AML-193 (cell line): Measurements from ENCODE around the gene FGF11.

Experiments used
- DNase-seq, 2 experiments: peaks; one replicate each; lab custom pipeline; 2025; lab: John Stamatoyannopoulos, UW

FGF11 gene

DNA sequence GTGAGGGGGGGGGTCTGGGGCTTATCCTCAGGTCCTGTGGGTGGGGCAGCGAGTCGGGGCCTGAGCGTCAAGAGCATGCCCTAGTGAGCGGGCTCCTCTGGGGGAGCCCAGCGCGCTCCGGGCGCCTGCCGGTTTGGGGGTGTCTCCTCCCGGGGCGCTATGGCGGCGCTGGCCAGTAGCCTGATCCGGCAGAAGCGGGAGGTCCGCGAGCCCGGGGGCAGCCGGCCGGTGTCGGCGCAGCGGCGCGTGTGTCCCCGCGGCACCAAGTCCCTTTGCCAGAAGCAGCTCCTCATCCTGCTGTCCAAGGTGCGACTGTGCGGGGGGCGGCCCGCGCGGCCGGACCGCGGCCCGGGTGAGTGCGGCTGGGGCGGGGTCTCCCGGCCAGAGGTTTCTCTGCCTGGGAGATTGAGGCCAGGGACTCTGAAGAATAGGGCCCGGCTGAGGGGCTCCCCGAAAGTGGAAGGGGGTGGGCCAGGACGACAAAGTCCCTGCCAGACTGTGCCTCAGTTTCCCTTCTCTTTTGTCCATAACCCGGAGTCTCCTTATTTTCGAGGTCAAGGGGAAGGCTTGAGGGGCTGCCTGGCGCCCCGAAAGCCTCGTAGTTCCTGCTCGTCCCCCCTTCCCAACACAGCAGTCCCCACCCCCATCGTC, at the start of gene FGF11:
Gene FGF11, plus strand, starts transcription at position 51 of the 651 bp plus-strand sequence. Its CDS starts 109 bp downstream, at position 160.
- DNase-seq: no peak

DNA sequence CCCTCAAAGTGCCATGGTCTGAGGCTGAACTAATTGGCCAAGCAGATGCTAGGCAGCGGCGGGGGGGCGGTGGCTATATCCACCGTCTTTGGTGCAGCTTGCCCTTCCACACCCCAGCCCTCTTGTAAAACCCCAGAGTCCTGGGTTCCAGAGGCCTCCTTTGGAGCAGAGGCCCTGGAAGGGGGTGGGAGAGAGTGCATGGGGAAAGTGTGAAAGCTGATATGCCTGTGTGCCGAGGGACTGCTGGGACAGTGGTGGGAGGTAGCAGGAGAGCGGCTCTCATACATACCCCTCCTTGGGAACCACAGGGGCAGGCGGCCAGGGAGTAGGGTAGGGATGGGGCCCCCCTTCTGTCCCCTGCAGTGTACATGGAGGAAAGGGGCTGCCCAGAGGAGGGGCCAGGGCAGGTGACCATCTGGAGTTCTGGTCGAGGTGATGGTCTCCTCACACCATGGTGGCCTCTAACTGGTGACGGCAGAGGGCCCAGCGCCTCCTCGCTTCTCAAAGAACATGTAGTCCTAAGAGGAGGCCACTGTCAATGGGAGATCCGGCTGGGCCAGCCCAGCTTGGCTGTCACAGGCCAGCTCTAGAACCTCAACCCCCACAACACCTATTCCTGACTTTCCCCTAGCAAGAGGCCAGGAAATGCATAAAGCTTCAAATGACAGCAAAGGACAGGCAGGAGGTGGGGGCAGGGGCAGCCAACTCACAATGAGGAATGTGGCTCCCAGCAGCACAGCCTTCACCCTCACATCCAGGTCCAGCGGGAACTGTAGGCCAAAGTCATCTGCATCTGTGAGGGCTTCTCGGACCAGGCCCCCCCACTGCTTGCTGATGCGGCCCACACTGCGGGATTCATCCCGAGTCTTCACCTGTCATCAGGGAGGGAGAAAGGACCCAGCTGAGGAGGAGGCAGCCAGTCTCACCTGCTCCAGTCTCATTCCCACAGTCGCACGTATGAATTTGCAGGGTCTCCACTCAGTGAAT, 49.1 kb upstream of the FGF11 start:
- DNase-seq: no peak

DNA sequence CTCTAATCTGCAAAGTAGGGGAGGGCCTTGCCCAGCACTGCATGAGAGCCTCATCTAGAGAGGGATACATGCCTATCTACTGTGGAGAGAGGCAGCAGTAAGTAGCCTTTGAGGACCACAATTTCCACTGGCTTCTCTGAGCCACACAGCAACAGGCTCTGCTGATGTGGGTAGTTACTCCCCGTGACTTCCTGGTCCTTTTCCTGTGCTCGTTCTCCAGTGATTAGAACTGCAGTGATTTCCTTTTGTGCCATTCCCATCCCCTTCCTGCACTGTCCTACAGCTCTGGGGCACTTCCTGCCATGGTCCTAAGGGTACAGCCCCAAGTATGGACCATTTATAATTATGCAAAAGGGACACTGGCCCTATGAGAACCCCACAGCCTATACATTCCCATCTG, 48.0 kb upstream of the FGF11 start:
- DNase-seq: no peak

DNA sequence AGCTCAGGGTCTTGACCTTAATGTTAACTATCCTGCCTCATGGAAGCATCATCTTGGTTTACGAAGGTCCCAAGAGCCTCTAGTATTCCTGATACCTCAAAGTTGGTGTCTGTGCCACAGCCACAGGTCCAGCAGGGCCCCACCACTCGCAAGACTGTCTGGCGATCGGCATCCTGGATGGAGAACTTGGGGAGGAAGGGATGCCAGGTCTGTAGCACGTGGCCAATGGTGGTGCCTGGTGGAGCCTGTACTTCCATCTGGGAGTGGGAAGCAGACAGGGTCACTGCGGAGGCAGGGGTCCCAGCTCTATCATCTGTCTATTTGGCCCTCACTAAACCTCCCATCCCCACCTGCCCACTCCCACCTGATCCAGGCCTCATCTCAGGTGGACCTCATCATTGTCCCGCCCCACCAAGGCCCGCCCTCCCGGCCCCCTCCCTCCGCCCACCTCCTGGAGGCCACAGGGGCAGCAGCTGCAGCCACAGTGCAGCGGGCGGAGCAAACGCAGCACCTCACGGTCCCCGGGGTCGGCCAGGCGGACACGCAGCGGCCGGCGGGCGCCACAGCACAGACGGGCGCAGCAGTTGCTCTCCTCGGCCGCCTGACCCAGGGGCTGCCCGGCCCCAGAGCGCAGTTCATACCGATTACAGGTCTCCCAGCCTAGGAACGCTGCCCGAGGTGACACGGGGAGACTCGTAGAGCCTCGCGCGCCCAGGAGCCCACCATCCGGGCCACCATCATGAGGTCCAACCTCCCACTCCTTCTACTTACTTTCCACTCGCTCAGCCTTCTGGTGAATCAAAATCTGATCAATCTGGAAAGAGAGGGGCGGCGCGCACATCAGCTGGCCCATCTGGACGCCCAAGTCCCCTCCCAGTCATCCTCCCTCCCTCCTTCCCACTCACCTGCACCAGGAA, 46.4 kb upstream of the FGF11 start:
- DNase-seq: no peak

DNA sequence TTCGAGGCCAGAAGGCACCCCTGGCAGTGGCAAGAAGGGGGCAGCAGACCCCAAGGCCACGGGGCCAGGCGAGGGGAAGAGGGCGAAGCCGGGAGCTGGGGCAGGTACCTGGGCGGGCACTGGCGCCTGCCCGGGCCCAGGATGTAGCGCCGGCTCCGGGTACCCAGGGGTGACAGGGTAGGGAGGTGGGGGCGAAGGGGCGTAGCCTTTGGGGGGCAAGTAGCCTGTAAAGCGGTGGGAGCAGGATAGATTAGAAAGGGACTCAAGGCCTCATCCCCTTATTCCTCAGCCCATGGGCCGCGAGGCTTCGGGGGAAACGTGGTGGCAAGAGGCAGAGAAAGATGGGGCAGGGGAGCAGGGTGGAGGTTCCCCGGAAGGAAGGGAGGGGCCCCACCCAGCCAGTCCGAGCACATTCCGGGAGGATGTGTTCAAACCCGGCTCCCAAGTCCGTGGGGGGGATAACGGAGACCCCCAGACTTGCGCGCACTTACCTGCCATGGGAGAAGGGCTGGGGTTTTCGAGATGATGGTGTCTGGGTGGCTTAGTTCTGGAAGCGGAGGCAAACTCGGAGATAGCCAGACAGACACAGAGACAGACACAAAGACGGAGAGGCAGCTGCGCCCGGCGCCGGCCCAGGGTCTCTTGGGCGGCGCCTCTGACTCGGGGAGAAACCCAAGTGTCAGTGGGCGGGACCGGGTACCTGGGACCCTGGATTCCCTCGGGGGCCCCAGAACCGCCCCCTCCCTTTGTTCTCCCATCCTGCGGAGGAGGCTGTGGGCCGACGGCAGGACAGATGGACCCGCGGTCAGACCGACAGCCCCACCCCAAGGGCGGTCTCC, 45.5 kb upstream of the FGF11 start:
- no peak for DNase-seq

DNA sequence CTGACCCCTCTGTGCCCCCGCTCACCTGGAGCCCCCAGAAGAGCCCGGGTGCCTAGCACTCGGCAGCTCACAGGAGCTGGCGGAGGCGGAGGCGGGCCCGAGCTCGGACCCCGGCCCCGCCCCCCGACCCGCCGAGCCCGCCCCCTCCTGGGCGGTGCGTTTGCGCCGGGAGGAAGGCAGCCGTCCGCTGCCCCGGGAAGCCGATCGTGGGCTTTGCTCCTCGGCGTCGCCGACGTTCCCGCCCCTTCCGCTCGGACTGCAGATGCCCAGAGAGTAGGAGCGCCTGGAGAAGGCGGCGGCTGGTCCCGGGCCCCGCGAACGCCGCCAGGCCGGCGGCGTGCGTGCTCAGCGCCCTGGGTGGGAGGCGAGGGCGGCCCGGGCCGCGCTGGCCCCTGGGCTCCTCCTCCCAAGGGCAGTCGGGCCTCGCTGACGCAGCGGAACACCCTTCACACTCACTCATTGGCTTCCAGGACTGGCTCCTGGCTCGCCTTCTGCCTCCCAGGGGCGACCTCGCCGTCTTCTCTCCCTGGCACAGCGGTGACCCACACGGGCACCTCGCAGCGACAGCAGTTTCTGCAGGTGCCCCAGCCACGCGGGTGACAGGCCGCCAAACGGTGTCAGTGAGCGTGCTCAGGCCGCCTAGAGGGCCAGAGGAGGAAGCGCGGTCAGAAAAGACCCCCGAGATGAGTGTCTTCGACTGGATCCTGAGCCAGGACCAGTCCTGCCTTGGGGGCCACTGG, 44.7 kb upstream of the FGF11 start, which contains the start of gene PLSCR3:
Gene PLSCR3, minus strand, starts transcription at position 74 of the 740 bp plus-strand sequence. CDS start 415 bp downstream, outside the sequence.
- DNase-seq: peak; percentile 42 to 53

DNA sequence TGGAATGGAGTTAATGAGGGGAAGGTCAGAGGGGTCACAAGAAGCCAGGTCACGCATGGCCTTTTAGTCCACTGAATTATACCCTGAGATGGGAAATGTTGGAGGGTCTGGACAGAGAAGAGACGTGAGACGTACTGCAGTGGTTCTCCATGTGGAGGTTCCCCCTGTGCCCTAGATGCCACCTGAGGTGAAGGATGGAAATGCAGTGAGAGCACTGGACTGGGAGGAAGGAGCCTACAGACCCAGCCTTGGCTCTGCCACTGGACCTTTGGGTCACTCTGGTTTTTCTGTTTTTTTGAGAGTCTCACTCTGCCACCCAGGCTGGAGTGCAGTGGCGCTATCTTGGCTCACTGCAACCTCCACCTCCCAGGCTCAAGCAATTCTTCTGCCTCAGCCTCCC, 43.2 kb upstream of the FGF11 start:
- no peak for DNase-seq

DNA sequence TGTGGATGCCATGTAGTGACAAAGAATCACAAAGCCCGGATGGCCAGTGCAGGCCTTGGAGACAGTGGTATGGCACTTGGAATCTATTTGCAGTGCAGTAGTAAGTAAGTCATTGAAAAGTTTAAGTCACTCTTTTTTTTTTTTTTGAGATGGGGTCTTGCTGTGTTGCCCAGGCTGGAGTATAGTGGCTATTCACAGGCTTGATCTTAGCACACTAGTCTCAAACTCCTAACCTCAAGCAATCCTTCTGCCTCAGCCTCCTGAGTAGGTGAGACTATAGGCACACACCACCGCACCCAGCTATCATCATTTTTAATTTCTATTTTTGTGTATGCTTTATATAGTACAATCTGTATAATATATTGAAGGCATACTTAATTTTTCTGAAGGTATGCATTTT, 40.7 kb upstream of the FGF11 start:
- no peak for DNase-seq

DNA sequence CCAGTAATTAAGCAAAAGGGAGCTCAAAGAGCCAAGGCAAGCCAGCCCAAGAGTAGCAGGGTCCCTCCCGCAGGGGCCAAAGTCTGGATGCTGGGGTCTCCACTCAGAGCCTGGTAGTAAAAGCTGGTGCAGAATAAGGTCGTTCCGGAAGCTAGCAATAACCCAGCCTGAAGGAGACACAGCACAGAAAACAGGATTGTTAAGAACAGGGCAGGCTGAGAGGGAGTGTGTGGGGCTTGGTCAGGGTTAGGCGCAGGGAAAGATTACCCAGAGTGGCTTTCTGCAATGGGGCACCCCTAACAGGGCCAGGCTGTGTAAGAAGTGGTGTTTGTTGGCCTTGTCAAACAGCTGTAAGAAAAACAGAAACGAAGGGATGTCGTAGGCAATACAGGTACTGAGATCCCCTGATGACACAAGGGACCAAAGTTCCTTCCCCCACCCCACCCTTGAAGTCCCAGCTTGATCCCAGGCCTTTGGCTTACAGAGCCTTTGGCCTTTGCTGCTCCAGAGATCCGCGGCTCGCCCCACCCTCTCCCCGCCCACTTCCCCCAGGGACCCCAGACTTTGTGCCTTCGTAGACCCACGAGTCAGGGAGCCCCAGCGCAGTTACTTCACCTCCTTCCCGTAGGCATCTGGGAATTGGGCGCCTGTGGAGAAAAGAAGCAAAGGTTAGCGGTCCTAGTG, 36.1 kb upstream of the FGF11 start:
- DNase-seq: no peak

DNA sequence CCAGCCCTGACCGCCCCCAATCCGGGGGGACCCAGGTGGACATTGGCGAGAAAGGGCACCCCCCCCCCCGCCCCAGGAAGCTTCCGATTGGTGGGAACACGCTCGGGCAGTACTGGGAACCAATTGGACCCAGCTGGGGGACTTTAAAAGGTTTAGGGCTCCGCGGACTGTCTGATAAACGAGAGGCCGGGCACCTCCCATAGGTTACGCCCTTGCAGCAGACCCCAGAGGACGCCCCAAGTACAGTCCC, 35.7 kb upstream of the FGF11 start:
- DNase-seq: peak; percentile 22 to 36

DNA sequence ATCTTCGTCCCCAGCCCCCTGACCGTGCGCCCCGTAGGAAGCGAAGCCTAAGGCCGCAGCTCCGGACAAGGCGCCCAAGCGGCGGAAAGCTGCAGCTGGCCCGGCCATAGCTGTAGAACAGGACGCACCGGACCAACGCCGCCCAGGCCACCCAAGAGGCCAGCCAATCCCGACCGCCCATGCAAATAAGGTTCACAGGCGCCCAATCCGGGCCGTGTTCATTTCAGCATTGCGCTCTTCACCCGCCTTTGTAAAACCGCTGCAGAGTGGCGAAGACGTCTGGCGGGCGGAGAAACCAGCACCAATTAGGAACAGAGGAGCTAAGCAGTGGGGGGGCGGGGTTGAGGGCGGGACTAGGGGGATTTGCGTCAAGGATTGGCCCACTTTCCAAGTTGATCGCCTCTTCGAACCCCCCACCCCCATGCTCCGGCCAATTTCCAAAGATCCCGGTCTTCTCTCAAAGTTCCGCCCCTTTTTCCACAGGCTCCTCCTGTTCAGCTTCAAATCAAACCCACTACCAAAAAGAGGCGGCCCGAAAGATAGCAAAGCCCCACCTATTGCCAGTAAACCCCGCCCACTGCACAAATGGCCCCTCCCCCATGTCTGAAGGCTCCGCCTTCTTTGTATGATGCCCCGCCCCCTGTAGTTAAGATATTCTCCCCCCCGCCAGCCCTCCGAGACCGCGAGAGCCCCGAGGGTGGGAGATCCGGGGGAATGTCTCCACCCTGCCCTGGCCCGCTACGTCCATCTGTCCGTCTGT, 35.2 kb upstream of the FGF11 start, which contains the start of gene TMEM256:
Gene TMEM256, minus strand, starts transcription at position 121 of the 760 bp plus-strand sequence. Its CDS starts 13 bp downstream, at position 108.
- peak; percentile 82 to 85 for DNase-seq

DNA sequence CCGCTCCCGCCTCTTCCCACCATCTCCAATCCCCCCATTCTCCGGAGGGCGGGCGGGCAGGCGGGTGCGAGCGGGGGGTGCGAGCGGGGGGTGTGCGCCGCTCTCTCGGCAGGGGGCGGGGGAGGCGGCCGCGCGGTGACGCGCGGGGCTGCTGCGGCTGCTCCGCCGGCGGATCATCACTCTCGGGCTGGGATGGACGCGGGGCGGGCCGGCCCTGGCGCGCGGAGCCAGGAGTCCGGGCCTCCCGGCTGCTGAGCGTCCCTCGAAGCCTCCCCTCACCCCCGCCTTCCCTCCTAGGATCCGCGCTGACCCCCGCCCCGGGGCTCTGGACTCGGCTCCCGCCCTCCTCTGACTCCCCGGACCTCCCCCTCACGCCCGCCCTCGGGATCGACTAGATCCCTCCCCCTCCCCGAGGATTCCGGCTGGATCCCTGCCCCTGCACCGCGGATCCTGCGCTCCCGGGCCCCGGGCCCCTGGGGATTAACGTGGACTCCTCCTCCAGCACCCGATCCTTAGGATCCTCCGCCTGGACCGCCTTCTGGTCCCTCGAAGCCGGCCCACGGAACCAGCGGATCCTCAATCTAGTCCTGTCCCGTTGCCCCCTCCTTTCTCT, 34.5 kb upstream of the FGF11 start:
- peak; percentile 25 to 55 for DNase-seq

DNA sequence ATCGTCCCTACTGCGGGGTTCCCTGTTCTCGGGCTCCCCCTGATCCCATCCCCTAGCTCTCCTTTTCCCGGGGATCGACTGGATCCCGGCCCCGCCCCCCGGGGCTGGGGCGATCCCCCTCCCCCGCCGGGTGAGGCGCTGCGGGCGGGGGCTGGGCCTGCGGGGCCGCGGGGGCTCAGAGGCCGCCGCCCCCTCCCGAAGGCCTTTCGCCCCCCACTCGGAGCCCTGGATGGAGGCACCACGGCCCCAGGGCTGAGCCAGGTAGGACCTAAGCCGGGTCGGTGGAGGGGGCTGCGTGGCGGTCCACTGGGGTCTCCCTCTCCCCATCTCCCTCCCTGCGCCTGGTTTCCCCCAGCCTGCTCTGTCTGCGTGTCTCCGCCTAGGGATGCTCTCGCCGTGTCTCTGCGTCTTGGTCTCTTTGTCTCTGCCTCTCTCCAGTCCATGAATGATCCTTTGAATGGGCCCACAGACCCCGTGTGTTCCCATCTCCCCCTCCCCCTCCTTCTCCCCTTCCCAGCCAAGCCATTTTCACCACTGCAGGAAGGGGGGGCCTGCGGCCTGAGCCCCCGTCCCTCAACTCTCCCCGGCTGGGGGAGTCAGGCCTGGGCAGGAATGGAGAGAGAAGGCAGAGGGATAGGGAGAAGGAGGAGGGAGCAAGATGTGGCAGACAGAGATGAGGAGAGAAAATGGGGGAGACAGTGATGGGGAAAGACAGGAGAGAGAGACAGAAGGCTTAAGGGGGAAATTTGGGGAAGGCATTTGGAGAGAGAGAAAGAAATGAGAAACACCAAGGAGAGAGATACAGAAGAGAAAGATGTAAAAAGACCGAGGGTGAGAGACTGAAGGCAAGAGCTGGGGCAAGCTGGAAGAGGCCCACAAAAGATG, 33.7 kb upstream of the FGF11 start:
- DNase-seq: no peak

DNA sequence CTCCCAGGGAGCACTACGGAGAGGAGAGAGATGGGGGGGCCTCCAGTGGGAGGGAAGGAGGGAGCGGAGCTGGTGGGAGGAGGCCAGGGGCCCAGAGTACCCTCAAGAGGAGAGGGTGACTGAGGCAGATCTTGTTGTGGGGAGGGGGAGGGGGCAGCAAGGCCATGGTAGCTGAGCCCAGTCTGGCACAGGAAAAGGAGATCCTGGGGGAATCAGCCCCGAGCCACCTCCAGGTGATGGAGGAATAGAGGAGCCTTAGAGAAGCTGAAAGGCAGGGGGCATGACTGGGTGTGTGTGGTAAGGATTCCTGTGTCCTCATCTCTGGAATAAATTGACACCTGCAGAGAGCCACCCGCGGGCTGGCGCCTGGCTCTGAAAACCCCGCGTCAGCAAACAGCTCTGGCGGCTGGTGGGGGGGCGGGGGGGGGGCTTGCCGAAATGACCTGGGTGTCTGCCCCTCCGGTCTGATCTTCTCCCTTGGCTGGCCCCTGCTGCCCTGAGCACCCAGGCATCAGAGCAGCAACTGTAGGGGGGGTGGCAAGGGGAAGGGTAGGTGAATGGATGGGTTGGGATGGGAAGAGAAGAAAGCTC, 33.0 kb upstream of the FGF11 start:
- no peak for DNase-seq

DNA sequence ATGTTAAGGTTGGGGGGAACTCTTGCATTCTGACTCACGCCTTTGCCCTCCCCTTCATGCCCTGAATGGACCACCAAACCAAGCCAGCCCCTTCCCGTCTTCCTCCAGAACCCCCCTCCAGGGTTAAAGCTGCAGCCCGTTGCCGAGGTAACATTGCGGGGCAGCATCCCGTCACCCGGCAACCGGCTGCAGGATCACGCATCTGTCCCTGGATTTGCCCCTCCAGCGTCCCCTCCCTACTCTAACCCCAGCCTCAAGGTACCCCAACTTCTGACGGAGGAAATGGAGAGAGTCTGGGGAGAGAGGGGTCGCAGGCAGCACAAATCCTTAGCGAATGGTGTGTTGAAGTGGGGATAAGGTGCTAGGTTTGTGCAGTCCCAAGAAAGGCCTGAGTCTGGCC, 32.2 kb upstream of the FGF11 start:
- no peak for DNase-seq

DNA sequence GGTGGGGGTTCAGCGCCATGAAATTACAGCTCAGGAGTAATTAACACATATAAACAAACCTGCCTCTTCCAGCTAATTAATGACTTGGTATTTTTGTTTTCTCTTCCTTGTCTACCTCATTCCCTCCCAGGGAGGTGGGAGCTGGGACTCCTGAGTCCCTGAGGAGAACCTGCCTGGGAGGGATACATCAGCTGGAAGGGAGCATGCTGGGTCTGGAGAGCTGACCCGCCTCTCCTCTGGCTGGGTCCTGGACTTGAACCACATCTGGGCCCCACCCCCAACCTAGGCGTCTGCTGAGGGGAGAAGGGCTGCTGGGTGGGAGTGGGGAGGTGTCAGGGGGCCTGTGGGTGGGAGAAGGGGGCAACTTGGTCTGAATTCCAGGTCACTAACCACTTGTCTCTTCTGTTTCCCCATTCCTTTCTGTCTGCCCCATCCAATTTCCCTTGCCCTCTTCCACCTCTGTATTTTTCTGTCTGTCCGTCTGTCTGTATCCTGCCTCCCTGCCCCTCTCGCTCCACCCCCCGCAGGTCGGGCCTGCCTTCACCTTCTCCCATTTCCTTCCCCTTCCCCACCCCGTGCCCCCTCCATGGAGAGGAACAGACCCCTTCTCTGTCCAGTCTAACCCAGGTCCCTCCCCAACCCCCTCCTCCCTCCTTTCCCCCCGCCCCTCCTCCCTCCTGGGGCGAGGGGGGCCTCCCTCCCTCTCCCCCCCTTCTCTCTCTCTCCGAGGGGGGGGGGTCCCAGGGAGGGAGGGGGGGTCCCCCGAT, 31.6 kb upstream of the FGF11 start, which contains the start of gene NLGN2:
Gene NLGN2, plus strand, starts transcription at position 361 of the 767 bp plus-strand sequence. CDS start 411 bp downstream, outside the sequence.
- DNase-seq: no peak
